Mesenchymal stem cell (in vitro differentiated cells and primary cell): ENCODE results near the gene SPRR2B.

Experiments used
- DNase-seq: peaks from one replicate; pipeline ENCODE4 v3.0.0-alpha.2; 2013
- H2AFZ ChIP-seq: one replicate; pipeline ENCODE4 v1.6.1; 2013; ENCODE audit warnings: low read depth, mild to moderate bottlenecking, control low read depth, inconsistent platforms, low read length, moderate library complexity
- H2AK5ac ChIP-seq: 2 replicates; pipeline ENCODE4 v1.6.1; 2013; ENCODE audit warnings: low read length, moderate library complexity, mild to moderate bottlenecking, inconsistent platforms; ENCODE audit not compliant: severe bottlenecking
- H2BK120ac ChIP-seq: one replicate; pipeline ENCODE4 v1.6.1; 2013; ENCODE audit warnings: low read depth, mild to moderate bottlenecking, inconsistent platforms, low read length, moderate library complexity
- H2BK12ac ChIP-seq, 2 experiments: one replicate each; pipeline ENCODE4 v1.6.1; 2013; ENCODE audit warnings: inconsistent platforms in 2 of 2, low read length in 2 of 2, mild to moderate bottlenecking in 2 of 2, moderate library complexity in 2 of 2, control low read depth in 1 of 2
- H2BK15ac ChIP-seq: one replicate; pipeline ENCODE4 v1.6.1; 2013; ENCODE audit warnings: mild to moderate bottlenecking, low read depth, inconsistent platforms; ENCODE audit not compliant: poor library complexity, severe bottlenecking
- H2BK5ac ChIP-seq: 2 replicates; pipeline ENCODE4 v1.6.1; 2013; ENCODE audit warnings: low read depth, mild to moderate bottlenecking, low read length, control low read depth, inconsistent platforms; ENCODE audit not compliant: poor library complexity, severe bottlenecking
- H3K14ac ChIP-seq, 2 experiments: one replicate each; pipeline ENCODE4 v1.6.1; 2013; ENCODE audit warnings: inconsistent platforms in 2 of 2, low read length in 2 of 2, control low read depth in 1 of 2, mild to moderate bottlenecking in 1 of 2, moderate library complexity in 1 of 2
- H3K18ac ChIP-seq, 2 experiments: one replicate each; pipeline ENCODE4 v1.6.1; 2013; ENCODE audit warnings: inconsistent platforms in 2 of 2, low read length in 2 of 2, control low read depth in 1 of 2, low read depth in 1 of 2, mild to moderate bottlenecking in 1 of 2
- H3K23ac ChIP-seq, 2 experiments: one replicate each; pipeline ENCODE4 v1.6.1; 2013; ENCODE audit warnings: inconsistent platforms in 2 of 2, low read length in 2 of 2, mild to moderate bottlenecking in 2 of 2, moderate library complexity in 2 of 2, control low read depth in 1 of 2
- H3K27ac ChIP-seq: 2 replicates; pipeline ENCODE4 v1.5.1; 2013; ENCODE audit warnings: mild to moderate bottlenecking, moderate library complexity, low read length, control low read depth, inconsistent platforms; ENCODE audit not compliant: poor library complexity, severe bottlenecking
- H3K27me3 ChIP-seq, 2 experiments: 2 replicates each; pipeline versions ENCODE4 v1.6.1 to v1.7.0; 2013; ENCODE audit warnings: low read length in 2 of 2, mild to moderate bottlenecking in 2 of 2, moderate library complexity in 2 of 2, control low read depth in 1 of 2, inconsistent platforms in 1 of 2; ENCODE audit not compliant: control insufficient read depth in 1 of 2, insufficient read depth in 1 of 2
- H3K36me3 ChIP-seq, 2 experiments: 2 replicates each; pipeline versions ENCODE4 v1.6.1 to v1.7.0; 2013; ENCODE audit warnings: low read length in 2 of 2, control low read depth in 1 of 2, inconsistent platforms in 1 of 2, low read depth in 1 of 2, mild to moderate bottlenecking in 1 of 2; ENCODE audit not compliant: insufficient read depth in 2 of 2, control insufficient read depth in 1 of 2
- H3K4ac ChIP-seq, 2 experiments: one replicate each; pipeline ENCODE4 v1.6.1; 2013; ENCODE audit warnings: inconsistent platforms in 2 of 2, low read length in 2 of 2, mild to moderate bottlenecking in 2 of 2, moderate library complexity in 2 of 2, control low read depth in 1 of 2, low read depth in 1 of 2
- H3K4me1 ChIP-seq: 2 replicates; pipeline ENCODE4 v1.6.1; 2013; ENCODE audit warnings: low read depth, low read length, control low read depth; ENCODE audit not compliant: control insufficient read depth, insufficient read depth
- H3K4me2 ChIP-seq: 2 replicates; pipeline ENCODE4 v1.6.1; 2013; ENCODE audit warnings: low read length, mild to moderate bottlenecking, inconsistent platforms; ENCODE audit not compliant: poor library complexity, severe bottlenecking
- H3K4me3 ChIP-seq, 2 experiments: 2 replicates each; pipeline versions ENCODE4 v1.5.1 to v1.7.0; 2013; ENCODE audit warnings: low read length in 2 of 2, mild to moderate bottlenecking in 2 of 2, control low read depth in 1 of 2, low read depth in 1 of 2; ENCODE audit not compliant: insufficient read depth in 1 of 2
- H3K79me1 ChIP-seq: replicated peaks from 2 replicates; pipeline ENCODE4 v1.6.1; 2013; ENCODE audit warnings: mild to moderate bottlenecking, control low read depth, low read length, inconsistent platforms; ENCODE audit not compliant: poor library complexity, severe bottlenecking
- H3K9ac ChIP-seq: 2 replicates; pipeline ENCODE4 v1.7.0; 2013; ENCODE audit warnings: mild to moderate bottlenecking, low read length, moderate library complexity
- H3K9me3 ChIP-seq: 2 replicates; pipeline ENCODE4 v1.7.0; 2013; ENCODE audit warnings: mild to moderate bottlenecking, low read length; ENCODE audit not compliant: control insufficient read depth
- H4K8ac ChIP-seq: one replicate; pipeline ENCODE4 v1.6.1; 2013; ENCODE audit warnings: inconsistent platforms, mild to moderate bottlenecking, low read length, moderate library complexity
- H4K91ac ChIP-seq: one replicate; pipeline ENCODE4 v1.6.1; 2013; ENCODE audit warnings: mild to moderate bottlenecking, low read length, inconsistent platforms
- WGBS: methylation state at CpG from one replicate; pipeline ENCODE4 v1.1.7; 2013; ENCODE audit warnings: mixed read lengths; 5-methylcytosine and 5-hydroxymethylcytosine counted together

Gene SPRR2B

DNA sequence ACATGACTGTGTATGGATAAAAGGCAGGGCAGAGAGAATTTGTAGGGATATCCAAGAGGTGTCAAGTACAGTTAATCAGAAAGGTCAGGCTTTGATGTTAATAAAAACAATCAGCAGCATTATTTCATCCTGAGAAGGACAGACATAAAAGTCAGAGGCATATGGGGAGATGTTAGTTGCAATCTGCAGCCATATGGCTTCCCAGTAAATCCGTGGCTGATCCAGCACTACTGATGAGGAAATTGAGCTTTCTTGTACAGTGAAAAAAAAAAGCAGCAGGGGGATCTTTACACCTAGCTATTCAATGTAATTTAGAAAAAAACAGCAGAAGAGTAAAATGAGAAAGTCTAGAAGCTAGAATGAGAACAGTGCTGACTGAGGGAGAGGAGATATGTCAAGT lies 42.6 kb downstream of the SPRR2B start:
- Histone ChIP-seq H3K4me1 (no peaks in the 10 kb centered on the region), H3K79me1 (no peaks in the 10 kb centered on the region), H3K9ac (no peak overlapping the region), H2AK5ac (no peak overlapping the region), H3K27me3 (no peaks in the 10 kb centered on the region), H4K91ac (no peak overlapping the region), H3K27ac (no peak overlapping the region), H2BK120ac (no peak overlapping the region), H3K18ac (no peak overlapping the region), H3K9me3 (no peaks in the 10 kb centered on the region), H3K36me3 (no peaks in the 10 kb centered on the region), H3K4me2 (no peak overlapping the region), H3K23ac (no peak overlapping the region), H2AFZ (no peak overlapping the region), H2BK5ac (no peak overlapping the region), H3K4me3 (no peak overlapping the region), H3K14ac (no peak overlapping the region), H2BK15ac (no peak overlapping the region), H3K4ac (no peak overlapping the region), H2BK12ac (no peak overlapping the region), H4K8ac (no peak overlapping the region)
- WGBS: 13% methylated on average over 1 of the region's 1 CpG
- DNase-seq: no peak

GRCh38 chr1:153025797-153026196 lies 45.6 kb downstream of the SPRR2B start:
- H3K9ac ChIP-seq: no peak overlapping the region
- no peak overlapping the region for H2AFZ ChIP-seq
- no peaks in the 10 kb centered on the region for H3K27me3 ChIP-seq
- H2BK15ac ChIP-seq: no peak overlapping the region
- no peak overlapping the region for H4K91ac ChIP-seq
- DNase-seq: no peak
- H3K23ac ChIP-seq: no peak overlapping the region
- H2AK5ac ChIP-seq: no peak overlapping the region
- H3K14ac ChIP-seq: no peak overlapping the region
- no peak overlapping the region for H3K4me2 ChIP-seq
- H2BK5ac ChIP-seq: no peak overlapping the region
- H3K27ac ChIP-seq: no peak overlapping the region
- H2BK12ac ChIP-seq: no peak overlapping the region
- no peaks in the 10 kb centered on the region for H3K79me1 ChIP-seq
- no peak overlapping the region for H4K8ac ChIP-seq
- H3K4ac ChIP-seq: no peak overlapping the region
- no peaks in the 10 kb centered on the region for H3K9me3 ChIP-seq
- H3K4me3 ChIP-seq: no peak overlapping the region
- H3K4me1 ChIP-seq: no peaks in the 10 kb centered on the region
- no CpG with 5 or more reads among the region's 1 CpG for WGBS
- no peaks in the 10 kb centered on the region for H3K36me3 ChIP-seq
- H2BK120ac ChIP-seq: no peak overlapping the region
- H3K18ac ChIP-seq: no peak overlapping the region

DNA sequence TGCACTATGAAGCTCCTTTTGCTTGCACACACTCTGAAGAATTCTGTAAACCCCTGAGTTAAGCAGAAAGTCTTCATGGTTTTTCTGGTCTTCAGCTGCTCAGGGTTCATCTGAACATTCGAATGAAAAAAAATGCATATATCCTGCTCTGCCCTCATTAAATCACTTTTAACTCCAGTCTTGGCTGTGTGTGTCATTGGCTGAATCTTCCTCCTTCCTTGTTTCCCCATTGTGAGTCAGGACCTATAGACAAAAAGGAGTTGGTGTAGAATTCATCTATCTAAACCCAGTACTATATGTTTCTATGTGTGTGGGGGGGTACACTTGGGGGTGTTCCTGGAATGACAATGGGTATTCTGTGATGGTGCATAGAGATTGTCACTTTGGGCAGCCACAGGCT lies 47.0 kb downstream of the SPRR2B start:
- H3K27me3 ChIP-seq: no peaks in the 10 kb centered on the region
- H3K27ac ChIP-seq: no peak overlapping the region
- H3K14ac ChIP-seq: no peak overlapping the region
- H3K9ac ChIP-seq: no peak overlapping the region
- H2AK5ac ChIP-seq: no peak overlapping the region
- no peak overlapping the region for H3K23ac ChIP-seq
- no peaks in the 10 kb centered on the region for H3K79me1 ChIP-seq
- H3K18ac ChIP-seq: no peak overlapping the region
- H2BK15ac ChIP-seq: no peak overlapping the region
- no peak overlapping the region for H2AFZ ChIP-seq
- H3K4me3 ChIP-seq: no peak overlapping the region
- H2BK120ac ChIP-seq: no peak overlapping the region
- no peaks in the 10 kb centered on the region for H3K4me1 ChIP-seq
- H2BK12ac ChIP-seq: no peak overlapping the region
- no peak overlapping the region for H3K4ac ChIP-seq
- H4K8ac ChIP-seq: no peak overlapping the region
- H4K91ac ChIP-seq: no peak overlapping the region
- H3K36me3 ChIP-seq: no peaks in the 10 kb centered on the region
- no peaks in the 10 kb centered on the region for H3K9me3 ChIP-seq
- WGBS: no CpG with 5 or more reads among the region's 1 CpG
- H2BK5ac ChIP-seq: no peak overlapping the region
- DNase-seq: no peak
- H3K4me2 ChIP-seq: no peak overlapping the region

DNA sequence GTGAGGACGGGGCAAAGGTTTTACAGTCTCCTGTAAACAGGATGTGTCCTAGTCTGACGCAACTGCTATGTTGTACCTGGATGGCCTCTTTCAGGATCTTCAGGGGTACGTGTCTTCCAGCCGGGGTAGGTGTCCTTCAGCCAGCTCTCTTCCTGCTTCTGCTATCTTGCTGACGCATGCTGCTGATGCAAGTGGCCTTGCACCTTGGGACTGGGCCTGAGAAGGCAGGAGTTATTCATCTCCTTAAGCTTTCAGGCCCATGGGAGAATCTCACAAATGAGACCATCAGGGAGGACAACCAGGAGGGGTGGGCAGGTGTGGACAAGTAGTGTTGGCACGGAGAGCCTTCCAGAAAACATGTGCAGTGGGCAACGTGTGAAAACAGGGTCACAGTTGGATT lies 48.3 kb downstream of the SPRR2B start:
- Histone ChIP-seq H2AK5ac (no peak overlapping the region), H3K4me3 (no peak overlapping the region), H3K14ac (no peak overlapping the region), H3K23ac (no peak overlapping the region), H4K91ac (no peak overlapping the region), H2AFZ (no peak overlapping the region), H3K18ac (no peak overlapping the region), H2BK15ac (no peak overlapping the region), H3K27me3 (no peaks in the 10 kb centered on the region), H3K9ac (no peak overlapping the region), H2BK120ac (no peak overlapping the region), H3K79me1 (no peaks in the 10 kb centered on the region), H3K4me2 (no peak overlapping the region), H3K4ac (no peak overlapping the region), H3K4me1 (no peaks in the 10 kb centered on the region), H2BK12ac (no peak overlapping the region), H2BK5ac (no peak overlapping the region), H3K36me3 (no peaks in the 10 kb centered on the region), H3K27ac (no peak overlapping the region), H3K9me3 (no peaks in the 10 kb centered on the region), H4K8ac (no peak overlapping the region)
- DNase-seq: no peak
- 68% methylated on average over 7 of the region's 7 CpGs for WGBS
